GM19463 (cell line): ENCODE measurements around the gene RGS4.

Experiments used
- ATAC-seq: cut with Tn5 transposase; IDR thresholded peaks from one replicate; pipeline ENCODE4 v1.9.1; 2021; ENCODE audit warnings: mild to moderate bottlenecking, moderate library complexity; ENCODE audit not compliant: unreplicated experiment

RGS4 gene

GRCh38 chr1:163069142-163069541, at the start of gene RGS4:
Gene RGS4 (plus strand): TSS chr1:163069361. CDS start chr1:163069485, 124 bp downstream.
- ATAC-seq = no peak

DNA sequence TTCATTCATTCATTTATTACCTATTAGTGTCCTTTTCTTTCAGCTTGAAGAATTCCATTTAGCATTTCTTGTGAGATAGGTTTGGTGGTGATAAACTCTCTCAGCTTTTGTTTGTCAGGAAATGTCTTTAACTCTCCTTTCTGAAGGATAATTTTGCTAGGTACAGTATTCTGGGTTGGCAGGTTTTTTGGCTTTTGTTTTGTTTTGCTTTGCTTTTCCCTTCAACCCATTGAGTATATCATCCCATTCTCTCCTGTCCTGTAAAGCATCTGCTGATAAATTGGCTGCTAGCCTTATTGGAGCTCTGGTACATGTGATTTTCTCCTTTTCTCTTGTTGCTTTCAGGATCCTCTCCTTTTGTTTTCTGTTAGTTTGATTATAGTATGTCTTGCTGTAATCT, 47.0 kb upstream of the RGS4 start:
- no peak for ATAC-seq

DNA sequence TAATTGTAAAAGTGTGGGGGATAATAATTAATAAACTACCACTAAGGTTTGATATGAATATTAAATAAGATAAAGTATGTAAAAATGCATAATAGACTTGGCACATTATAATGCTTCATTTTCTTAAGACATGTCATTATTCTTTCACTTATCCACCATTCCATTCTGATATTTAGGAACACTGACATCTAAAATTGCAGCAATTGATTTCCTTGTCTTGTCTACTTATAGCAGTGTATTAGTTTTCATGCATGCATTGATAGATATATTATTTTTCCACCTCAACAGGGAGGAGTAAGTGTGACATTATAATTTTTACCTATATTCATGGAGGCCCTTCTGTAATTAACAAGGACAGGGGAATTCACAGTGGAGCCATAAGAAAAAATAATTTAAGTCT, 41.6 kb upstream of the RGS4 start:
- no peak for ATAC-seq

- no peak for ATAC-seq
Measured at GRCh38 chr1:163029901-163030300, 39.3 kb upstream of the RGS4 start.

DNA sequence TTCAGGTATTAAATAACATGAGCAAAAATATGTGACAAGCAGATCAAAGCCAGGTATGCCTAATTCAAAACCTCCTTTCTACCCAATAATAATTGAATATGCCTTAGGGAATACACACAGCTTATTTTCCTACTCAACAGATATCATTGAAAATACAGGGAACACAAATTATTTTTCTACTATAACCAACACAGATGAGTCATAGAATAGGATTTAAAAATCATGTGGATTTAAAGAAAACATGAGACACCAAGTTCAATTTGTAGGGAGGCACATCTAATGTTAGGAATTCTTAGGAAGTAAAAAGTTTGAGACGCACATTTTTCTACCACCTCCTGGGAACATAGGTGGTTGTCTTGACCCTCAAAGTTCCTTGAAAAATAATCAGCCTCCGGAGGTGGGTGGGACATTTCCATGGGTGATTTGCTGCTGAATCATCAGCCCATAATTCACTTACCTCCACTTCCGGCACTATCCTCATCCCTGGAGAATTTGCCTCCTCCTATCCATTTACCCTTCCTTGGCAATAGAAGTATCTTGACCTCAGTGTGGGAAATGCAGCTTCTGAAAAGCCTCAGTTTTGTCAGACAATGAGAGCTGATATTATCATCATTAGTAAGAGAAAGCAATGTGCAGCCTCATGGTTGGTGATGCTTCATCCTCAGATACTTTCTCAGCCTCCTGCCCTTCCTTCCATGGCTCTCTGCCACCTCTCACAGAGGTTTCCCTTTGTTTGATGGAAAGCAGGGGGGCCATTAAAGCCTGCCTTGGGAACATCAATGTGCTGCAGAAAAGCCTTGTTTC, 33.5 kb upstream of the RGS4 start:
- no peak for ATAC-seq

DNA sequence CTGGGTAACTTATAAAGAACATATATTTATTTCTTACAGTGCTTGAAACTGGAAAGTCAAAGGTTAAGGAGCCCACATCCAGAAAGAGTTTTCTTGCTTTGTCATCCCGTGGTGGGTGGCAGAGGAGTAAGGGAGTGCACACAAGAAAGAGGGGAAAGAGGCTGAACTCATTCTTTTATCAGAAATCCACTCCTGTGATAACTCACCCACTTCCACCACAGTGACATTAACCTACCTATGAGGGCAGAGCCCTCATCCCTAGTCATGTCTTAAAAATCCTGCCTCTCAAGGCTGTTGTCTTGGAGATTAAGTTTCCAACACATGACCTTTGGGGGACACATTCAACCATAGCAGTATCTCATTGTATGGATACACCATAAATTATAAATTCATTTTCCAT, 32.5 kb upstream of the RGS4 start:
- no peak for ATAC-seq

- ATAC-seq = no peak
Measured at GRCh38 chr1:163038928-163039706, 30.0 kb upstream of the RGS4 start.

DNA sequence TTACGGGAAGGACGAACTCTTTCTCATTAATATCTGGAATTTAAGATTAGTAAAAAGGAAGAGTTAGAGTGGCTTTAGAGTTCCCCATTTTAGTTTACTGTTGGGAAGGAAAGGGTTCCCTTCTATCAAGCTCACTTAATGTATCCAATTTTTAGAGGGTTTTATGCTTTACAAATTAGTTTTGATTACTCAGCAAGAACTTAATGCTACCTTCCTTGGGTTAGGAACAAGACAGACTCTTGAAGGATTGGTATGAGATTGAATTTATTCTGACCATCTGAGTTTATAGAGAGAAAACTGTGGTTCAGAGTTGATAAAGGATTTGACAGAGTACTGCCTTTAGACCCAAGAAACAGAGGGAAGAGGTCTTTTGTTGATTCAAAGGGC, 29.5 kb upstream of the RGS4 start:
- ATAC-seq = no peak

- ATAC-seq = no peak
Measured at GRCh38 chr1:163046071-163046470, 23.1 kb upstream of the RGS4 start.

- ATAC-seq = no peak
Measured at GRCh38 chr1:163047951-163048659, 21.1 kb upstream of the RGS4 start.

DNA sequence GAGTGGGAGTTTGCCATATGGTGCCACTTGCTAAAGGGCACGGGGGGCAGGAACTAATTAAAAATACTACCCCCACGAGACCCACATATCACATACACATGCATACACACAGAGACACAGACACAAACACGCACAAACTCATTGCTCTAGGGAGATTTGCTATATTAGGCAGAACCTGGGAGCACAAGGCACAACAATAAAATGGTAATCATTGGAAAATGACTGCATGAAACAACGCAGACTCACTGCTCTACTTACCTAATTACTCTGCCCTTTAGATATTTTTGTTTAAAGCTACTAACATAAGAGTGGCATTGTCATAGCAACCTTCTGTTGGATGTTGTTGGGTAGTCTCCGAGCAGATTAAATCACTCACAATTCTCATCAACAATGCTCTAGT, 20.3 kb upstream of the RGS4 start:
- ATAC-seq = no peak

- ATAC-seq = no peak
Measured at GRCh38 chr1:163049296-163049695, 19.9 kb upstream of the RGS4 start.

GRCh38 chr1:163050496-163050895, 18.7 kb upstream of the RGS4 start:
- no peak for ATAC-seq

DNA sequence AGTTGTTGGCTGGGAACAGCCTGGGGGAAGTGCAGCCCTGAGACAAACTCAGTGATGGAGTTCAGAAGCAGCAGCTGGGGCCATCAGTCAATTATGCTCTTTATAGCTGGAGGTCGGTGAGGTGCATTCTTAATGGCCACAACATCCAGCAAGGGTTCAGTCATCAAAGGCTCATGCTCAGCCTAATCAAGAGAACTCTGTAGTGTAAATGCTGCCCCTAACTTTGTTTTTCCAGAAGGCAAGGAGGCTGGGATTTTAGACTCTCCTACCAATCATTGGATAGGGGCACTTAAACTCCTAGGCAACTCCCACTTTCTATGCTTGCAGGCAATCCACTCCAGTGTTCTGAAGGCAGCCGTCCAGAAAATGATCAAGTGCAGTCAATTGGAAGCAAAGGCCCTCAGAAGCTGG, 15.0 kb upstream of the RGS4 start:
- ATAC-seq = no peak

DNA sequence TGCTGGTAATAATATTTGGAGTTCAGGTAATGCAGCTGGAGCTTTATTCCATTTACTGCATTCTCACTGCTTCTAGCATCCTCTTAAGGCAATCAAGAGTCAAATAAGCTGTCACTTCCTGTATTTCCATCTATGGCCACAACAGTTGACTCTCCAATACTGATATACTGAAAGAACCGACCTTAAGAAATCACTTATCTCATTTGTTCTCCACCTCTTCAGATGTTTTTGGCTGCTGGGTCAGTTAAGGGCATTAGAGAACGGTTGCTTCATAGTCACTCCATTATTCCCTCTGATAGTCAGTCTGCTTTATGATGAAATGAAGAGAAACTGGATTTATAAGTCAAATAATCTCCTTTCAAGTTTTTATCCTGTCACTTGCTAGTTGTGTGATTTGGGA, 14.2 kb upstream of the RGS4 start:
- ATAC-seq = no peak

DNA sequence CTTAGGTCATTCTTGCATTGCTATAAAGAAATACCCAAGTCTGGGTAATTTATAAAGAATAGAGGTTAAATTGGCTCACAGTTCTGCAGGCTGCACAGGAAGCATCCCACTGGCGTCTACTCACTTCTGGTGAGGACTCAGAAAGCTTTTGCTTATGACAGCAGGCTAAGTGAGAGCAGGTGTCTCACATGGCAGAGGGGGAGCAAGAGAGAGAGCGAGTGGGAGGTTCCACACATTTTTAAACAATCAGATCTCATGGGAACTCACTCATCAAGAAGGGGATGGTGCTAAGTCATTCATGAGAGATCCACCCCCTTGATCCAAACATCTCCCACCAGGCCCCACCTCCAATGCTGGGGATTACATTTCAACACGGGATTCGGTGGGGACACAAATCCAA, 13.6 kb upstream of the RGS4 start:
- ATAC-seq = no peak

DNA sequence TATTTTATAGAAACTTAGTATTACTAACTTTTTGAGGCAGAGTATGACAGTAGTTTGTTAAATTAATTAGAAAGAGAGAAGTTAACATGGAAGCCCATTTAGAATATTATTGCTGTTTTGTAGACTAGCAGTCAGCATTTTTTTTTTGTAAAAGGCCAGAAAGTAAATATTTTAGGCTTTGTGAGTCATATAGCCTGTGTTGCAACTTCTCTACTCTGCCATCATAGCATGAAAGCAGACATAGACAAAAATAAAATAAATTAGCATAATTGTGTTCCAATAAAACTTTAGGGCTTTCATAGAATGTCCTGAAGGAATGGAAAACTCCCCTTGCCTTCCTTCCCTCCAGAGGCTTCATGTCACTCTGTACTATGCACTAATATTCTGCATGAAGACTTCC, 12.3 kb upstream of the RGS4 start:
- ATAC-seq = no peak

DNA sequence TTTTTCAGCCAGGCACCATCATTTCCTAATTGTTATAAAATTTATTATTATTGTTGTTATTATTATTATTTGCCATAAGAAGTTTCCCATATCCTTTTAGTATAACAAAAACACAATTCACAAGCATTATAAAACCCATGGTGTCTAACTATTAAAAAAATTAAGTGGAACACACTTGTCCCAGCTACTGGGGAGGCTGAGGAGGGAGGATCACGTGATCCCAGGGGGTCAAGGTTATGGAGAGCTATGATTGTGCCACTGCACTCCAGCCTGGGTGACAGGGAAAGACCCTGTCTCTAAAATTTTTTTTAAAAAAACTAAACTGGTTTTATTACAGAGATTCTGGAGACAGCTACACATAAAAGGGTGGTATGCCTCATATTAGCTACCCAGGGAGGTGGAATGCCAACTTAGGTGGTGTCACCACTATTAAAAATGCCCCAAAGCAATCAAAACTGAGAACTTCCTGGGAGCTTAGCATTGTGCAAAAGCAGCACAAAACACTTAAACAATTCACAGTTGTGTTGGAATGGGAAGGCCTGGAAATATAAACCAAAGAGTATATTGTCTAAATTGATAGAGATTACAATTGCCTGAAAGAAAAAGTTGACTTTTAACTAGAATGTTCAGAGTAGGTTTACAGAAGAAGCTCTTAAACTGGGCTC, 8.7 kb upstream of the RGS4 start:
- ATAC-seq = no peak

GRCh38 chr1:163063143-163063542, 6.0 kb upstream of the RGS4 start:
- no peak for ATAC-seq

DNA sequence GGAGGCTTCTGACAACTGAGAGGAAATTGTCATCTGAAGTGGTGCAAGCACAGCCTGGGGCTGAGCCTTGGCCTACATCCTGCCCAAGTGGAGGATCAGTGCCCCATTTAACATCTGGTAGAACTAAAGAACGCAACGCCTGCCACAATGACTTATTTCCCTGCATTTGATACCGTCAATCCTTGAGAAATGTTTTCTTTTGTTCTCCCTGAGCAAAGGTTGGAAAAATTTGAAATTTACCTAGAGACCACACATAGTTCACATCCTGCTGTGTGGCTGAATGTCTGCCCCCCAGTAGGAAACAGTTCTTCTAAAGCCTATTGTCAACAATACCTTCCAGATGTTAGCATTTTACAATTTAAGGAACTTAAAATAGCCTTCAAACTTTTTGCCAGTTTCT, 5.6 kb upstream of the RGS4 start:
- no peak for ATAC-seq

GRCh38 chr1:163066168-163066567, 3.0 kb upstream of the RGS4 start:
- no peak for ATAC-seq
